Pancreas (tissue), 10 donors: ENCODE data around the gene C11orf98. TPM values are rescaled to one million over a fixed set of nuclear protein-coding genes. Genes with fewer than 3 reads are reported as not detected.

Source experiments
- ATAC-seq, 4 donors: fragments of 200-7000 bp; cut with Tn5 transposase; one replicate each; pipeline versions ENCODE4 v1.8.0 to v1.9.1; 2020; ENCODE audit warnings: mild to moderate bottlenecking in 4 of 4, moderate library complexity in 4 of 4
- DNase-seq, 6 donors: peaks; one replicate each; pipeline ENCODE4 v3.0.0-alpha.2; 2020
- FAIRE-seq: peaks from 2 replicates; lab custom pipeline; 2012; peaks lifted over from hg19 to GRCh38; lab: Jason Lieb, UNC
- H3K27ac ChIP-seq, 4 donors: fragments of 200-600 bp; sonication (generic); 1 replicate in 3 of 4; 2 replicates in 1 of 4; pipeline versions ENCODE4 v1.5.0 to v1.8.0; 2020
- H3K27me3 ChIP-seq, 4 donors: fragments of 200-600 bp; one replicate each; pipeline ENCODE4 v1.8.0; 2021
- H3K36me3 ChIP-seq, 3 donors: fragments of 200-600 bp; sonication (generic) in 1 of 3; one replicate each; pipeline versions ENCODE4 v1.5.0 to v1.8.0; 2020 to 2021
- H3K4me1 ChIP-seq, 3 donors: fragments of 200-600 bp; one replicate each; pipeline ENCODE4 v1.8.0; 2021
- H3K4me3 ChIP-seq, 4 donors: fragments of 200-600 bp; sonication (generic) in 2 of 4; one replicate each; pipeline versions ENCODE4 v1.5.0 to v1.8.0; 2020 to 2021
- H3K9me3 ChIP-seq, 4 donors: fragments of 200-600 bp; one replicate each; pipeline ENCODE4 v1.8.0; 2021
- WGBS, 2 donors: extraction: QIAGEN DNeasy Blood & Tissue Kit; methylation state at CpG; one replicate each; pipeline ENCODE4 v1.1.7; 2013; 5-methylcytosine and 5-hydroxymethylcytosine counted together
- intact Hi-C, 3 donors: fragments of 100-400 bp; cut with DNase I; formaldehyde crosslinking; loops; one replicate each; pipeline versions ENCODE4 v1.11.1 to v1.14.2; 2022
- polyA plus RNA-seq, 2 donors: library from polyadenylated mRNA; stranded (reverse); fragments of 200-250 nt; gene quantifications; one replicate each; pipeline ENCODE4 v1.2.3, GENCODE V29; 2013
- total RNA-seq, 6 donors: library from RNA; stranded (reverse); fragmentation: NEBNext Ultra II Directional in 4 of 6; extraction: Animal tissue kit (Norgen Biotek cat#: 25700) in 4 of 6; gene quantifications; one replicate each; pipeline versions ENCODE4 v1.2.1 to v1.2.4, GENCODE V29; 2021 to 2023
- TF ChIP-seq, protein P1 (sequence below), 4 donors: fragments of 200-600 bp; sonication (generic) in 3 of 4; IDR thresholded peaks; one replicate each; pipeline versions ENCODE4 v1.5.0 to v1.8.0; 2021; ENCODE audit warnings: antibody characterized with exemption in 4 of 4
- donor health status: healthy with polysubstance abuse.
- donor health status: DM: no; HTN: no; CAD: no; lungs with moderate emphysema.
- donor health status: DM: no; HTN: no; CAD: no.
- donor health status: control.
- donor health status: control.
- donor health status: Bipolar disorder and iron deficiency.
- donor health status: DM: yes; HTN: yes; CAD: no.
- donor health status: DM: no; HTN: no; CAD: no.
- donor health status: DM: no; HTN: no; CAD: no.
- donor health status: DM: yes; HTN: yes; CAD: no.

The C11orf98 gene
- total and polyA plus RNA-seq, 8 donors, result 13.2 to 70.8 (median 18.3) TPM

- Histone ChIP-seq H3K27ac (no peak overlapping the region), H3K27me3 (no peaks in the 10 kb centered on the region), H3K9me3 (no peaks in the 10 kb centered on the region), H3K4me3 (no peak overlapping the region), H3K36me3 (no peaks in the 10 kb centered on the region), H3K4me1 (peaks cover 0 to 11% (median 0%) of the 10 kb centered on the region in 3 donors)
- ATAC-seq (no peak), FAIRE-seq (no peak), DNase-seq (peak in 1 of 6 donors; percentile 56)
- TF ChIP-seq, protein P1, sequence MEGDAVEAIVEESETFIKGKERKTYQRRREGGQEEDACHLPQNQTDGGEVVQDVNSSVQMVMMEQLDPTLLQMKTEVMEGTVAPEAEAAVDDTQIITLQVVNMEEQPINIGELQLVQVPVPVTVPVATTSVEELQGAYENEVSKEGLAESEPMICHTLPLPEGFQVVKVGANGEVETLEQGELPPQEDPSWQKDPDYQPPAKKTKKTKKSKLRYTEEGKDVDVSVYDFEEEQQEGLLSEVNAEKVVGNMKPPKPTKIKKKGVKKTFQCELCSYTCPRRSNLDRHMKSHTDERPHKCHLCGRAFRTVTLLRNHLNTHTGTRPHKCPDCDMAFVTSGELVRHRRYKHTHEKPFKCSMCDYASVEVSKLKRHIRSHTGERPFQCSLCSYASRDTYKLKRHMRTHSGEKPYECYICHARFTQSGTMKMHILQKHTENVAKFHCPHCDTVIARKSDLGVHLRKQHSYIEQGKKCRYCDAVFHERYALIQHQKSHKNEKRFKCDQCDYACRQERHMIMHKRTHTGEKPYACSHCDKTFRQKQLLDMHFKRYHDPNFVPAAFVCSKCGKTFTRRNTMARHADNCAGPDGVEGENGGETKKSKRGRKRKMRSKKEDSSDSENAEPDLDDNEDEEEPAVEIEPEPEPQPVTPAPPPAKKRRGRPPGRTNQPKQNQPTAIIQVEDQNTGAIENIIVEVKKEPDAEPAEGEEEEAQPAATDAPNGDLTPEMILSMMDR (IDR thresholded peaks at IDR 0.05), result no peak
- 75% methylated on average over 8 of the region's 8 CpGs for WGBS, 2 donors
- intact Hi-C loops, result no loop called here
Measured at GRCh38 chr11:62614275-62614674, 50.7 kb downstream of the C11orf98 start.

GRCh38 chr11:62613291-62613778 lies 51.7 kb downstream of the C11orf98 start:
- intact Hi-C loops, result no loop called here
- no peaks in the 10 kb centered on the region for H3K27me3 ChIP-seq
- no peaks in the 10 kb centered on the region for H3K9me3 ChIP-seq
- peak in 3 of 4 donors; percentile 3 to 15 (median 6) for ATAC-seq
- peak overlapping the region; percentile 67 to 97 (median 93) for H3K27ac ChIP-seq
- no peaks in the 10 kb centered on the region for H3K36me3 ChIP-seq
- WGBS, 2 donors, result 41 to 44% methylated on average over 15 of the region's 15 CpGs
- peaks cover 0 to 11% (median 0%) of the 10 kb centered on the region in 3 donors for H3K4me1 ChIP-seq
- FAIRE-seq, result no peak
- DNase-seq, result peak in 5 of 6 donors; percentile 33 to 87 (median 56)
- TF ChIP-seq, protein P1 (IDR thresholded peaks at IDR 0.05), result no peak
- H3K4me3 ChIP-seq, result peak overlapping the region in 1 of 4 donors; percentile 71

Other genes starting within 250 kb of the C11orf98 start
- 1 to 10 TPM in 1 of 6 donors, not detected in 5; 4.3 TPM for gene SCGB1A1, start 246.2 kb downstream of the C11orf98 start, total RNA-seq
- gene SCGB1A1, start 246.2 kb downstream of the C11orf98 start, polyA plus RNA-seq, result under 1 TPM in 1 of 2 donors, not detected in 1; 0.94 TPM
- 100 to 1,000 TPM in 1 of 6 donors, 10 to 100 TPM in 5; 53.2 to 163 (median 77.2) TPM for gene AHNAK, start 118.4 kb downstream of the C11orf98 start, total RNA-seq
- gene AHNAK, start 118.4 kb downstream of the C11orf98 start, polyA plus RNA-seq, result 10 to 100 TPM; 18.7 to 32.5 TPM
- 1,000 to 10,000 TPM in 4 of 6 donors, 100 to 1,000 TPM in 2; 723 to 1,171 (median 1,053) TPM for gene EEF1G, start 91.3 kb downstream of the C11orf98 start, total RNA-seq
- gene EEF1G, start 91.3 kb downstream of the C11orf98 start, polyA plus RNA-seq, result 100 to 1,000 TPM; 630 to 745 TPM
- gene TUT1, start 73.7 kb downstream of the C11orf98 start, total RNA-seq, result 10 to 100 TPM; 12.0 to 20.3 (median 14.6) TPM
- gene TUT1, start 73.7 kb downstream of the C11orf98 start, polyA plus RNA-seq, result 10 to 100 TPM; 24.6 to 33.4 TPM
- gene MTA2, start 63.3 kb downstream of the C11orf98 start, total RNA-seq, result 10 to 100 TPM; 14.7 to 35.6 (median 23.0) TPM
- gene MTA2, start 63.3 kb downstream of the C11orf98 start, polyA plus RNA-seq, result 10 to 100 TPM; 28.7 to 42.3 TPM
- gene EML3, start 52.4 kb downstream of the C11orf98 start, total RNA-seq, result 10 to 100 TPM; 22.0 to 34.1 (median 23.4) TPM
- 10 to 100 TPM; 70.7 to 86.4 TPM for gene EML3, start 52.4 kb downstream of the C11orf98 start, polyA plus RNA-seq
- 1 to 10 TPM in 4 of 6 donors, under 1 TPM in 2; 0.65 to 2.8 (median 1.6) TPM for gene ROM1, start 52.0 kb downstream of the C11orf98 start, total RNA-seq
- 1 to 10 TPM; 5.1 to 5.6 TPM for gene ROM1, start 52.0 kb downstream of the C11orf98 start, polyA plus RNA-seq
- 10 to 100 TPM; 13.2 to 24.1 (median 17.1) TPM for gene B3GAT3, start 43.2 kb downstream of the C11orf98 start, total RNA-seq
- gene B3GAT3, start 43.2 kb downstream of the C11orf98 start, polyA plus RNA-seq, result 10 to 100 TPM; 45.7 to 50.8 TPM
- gene GANAB, start 18.6 kb downstream of the C11orf98 start, total RNA-seq, result 100 to 1,000 TPM; 106 to 210 (median 152) TPM
- 10 to 100 TPM; 88.1 to 93.1 TPM for gene GANAB, start 18.6 kb downstream of the C11orf98 start, polyA plus RNA-seq
- gene INTS5, start 11.9 kb downstream of the C11orf98 start, total RNA-seq, result 10 to 100 TPM in 3 of 6 donors, 1 to 10 TPM in 3; 5.8 to 12.9 (median 9.5) TPM
- gene INTS5, start 11.9 kb downstream of the C11orf98 start, polyA plus RNA-seq, result 1 to 10 TPM; 4.5 to 4.6 TPM
- 10 to 100 TPM in 1 of 6 donors, 1 to 10 TPM in 5; 4.0 to 11.0 (median 7.3) TPM for gene CSKMT, start 102 bp upstream of the C11orf98 start, total RNA-seq
- 10 to 100 TPM; 19.6 to 25.4 TPM for gene CSKMT, start 102 bp upstream of the C11orf98 start, polyA plus RNA-seq
- 1 to 10 TPM; 3.2 to 4.9 (median 3.6) TPM for gene UQCC3, start 6.5 kb upstream of the C11orf98 start, total RNA-seq
- gene UQCC3, start 6.5 kb upstream of the C11orf98 start, polyA plus RNA-seq, result 10 to 100 TPM; 14.1 to 17.3 TPM
- 1 to 10 TPM; 1.4 to 4.0 (median 2.8) TPM for gene LBHD1, start 7.1 kb upstream of the C11orf98 start, total RNA-seq
- 10 to 100 TPM in 1 of 2 donors, 1 to 10 TPM in 1; 7.1 to 21.7 TPM for gene LBHD1, start 7.1 kb upstream of the C11orf98 start, polyA plus RNA-seq
- gene UBXN1, start 13.9 kb upstream of the C11orf98 start, total RNA-seq, result 10 to 100 TPM; 37.7 to 67.7 (median 51.9) TPM
- gene UBXN1, start 13.9 kb upstream of the C11orf98 start, polyA plus RNA-seq, result 100 to 1,000 TPM in 1 of 2 donors, 10 to 100 TPM in 1; 86.0 to 104 TPM
- gene LRRN4CL, start 24.3 kb upstream of the C11orf98 start, total RNA-seq, result 1 to 10 TPM in 2 of 6 donors, under 1 TPM in 4; 0.16 to 1.6 (median 0.53) TPM
- under 1 TPM; 0.23 to 0.76 TPM for gene LRRN4CL, start 24.3 kb upstream of the C11orf98 start, polyA plus RNA-seq
- gene BSCL2, start 42.2 kb upstream of the C11orf98 start, total RNA-seq, result 10 to 100 TPM; 30.3 to 58.6 (median 47.9) TPM
- gene BSCL2, start 42.2 kb upstream of the C11orf98 start, polyA plus RNA-seq, result 100 to 1,000 TPM in 1 of 2 donors, 10 to 100 TPM in 1; 99.2 to 151 TPM
- gene GNG3, start 42.5 kb upstream of the C11orf98 start, total RNA-seq, result under 1 TPM in 2 of 6 donors, not detected in 4; 0.19 to 0.37 TPM
- under 1 TPM in 1 of 2 donors, not detected in 1; 0.26 TPM for gene GNG3, start 42.5 kb upstream of the C11orf98 start, polyA plus RNA-seq
- 10 to 100 TPM; 17.5 to 26.2 (median 18.0) TPM for gene HNRNPUL2, start 62.2 kb upstream of the C11orf98 start, total RNA-seq
- gene HNRNPUL2, start 62.2 kb upstream of the C11orf98 start, polyA plus RNA-seq, result 10 to 100 TPM; 19.1 to 25.9 TPM
- 10 to 100 TPM in 4 of 6 donors, 1 to 10 TPM in 2; 7.6 to 17.8 (median 10.5) TPM for gene TTC9C, start 63.3 kb upstream of the C11orf98 start, total RNA-seq
- gene TTC9C, start 63.3 kb upstream of the C11orf98 start, polyA plus RNA-seq, result 10 to 100 TPM; 16.7 to 20.3 TPM
- 1 to 10 TPM; 3.7 to 9.8 (median 5.4) TPM for gene ZBTB3, start 89.0 kb upstream of the C11orf98 start, total RNA-seq
- gene ZBTB3, start 89.0 kb upstream of the C11orf98 start, polyA plus RNA-seq, result 1 to 10 TPM; 2.0 to 2.4 TPM
- gene POLR2G, start 96.4 kb upstream of the C11orf98 start, total RNA-seq, result 10 to 100 TPM; 15.1 to 32.0 (median 22.6) TPM
- 10 to 100 TPM; 36.4 to 67.1 TPM for gene POLR2G, start 96.4 kb upstream of the C11orf98 start, polyA plus RNA-seq
- gene TAF6L, start 106.2 kb upstream of the C11orf98 start, total RNA-seq, result 10 to 100 TPM in 4 of 6 donors, 1 to 10 TPM in 2; 9.3 to 18.6 (median 11.7) TPM
- 10 to 100 TPM; 37.2 to 53.5 TPM for gene TAF6L, start 106.2 kb upstream of the C11orf98 start, polyA plus RNA-seq
- 10 to 100 TPM; 14.8 to 26.2 (median 19.1) TPM for gene TMEM179B, start 122.2 kb upstream of the C11orf98 start, total RNA-seq
- gene TMEM179B, start 122.2 kb upstream of the C11orf98 start, polyA plus RNA-seq, result 10 to 100 TPM; 27.1 to 59.6 TPM
- gene TMEM223, start 126.8 kb upstream of the C11orf98 start, total RNA-seq, result 1 to 10 TPM; 5.0 to 9.1 (median 6.9) TPM
- 10 to 100 TPM; 16.3 to 16.6 TPM for gene TMEM223, start 126.8 kb upstream of the C11orf98 start, polyA plus RNA-seq
- gene NXF1, start 140.2 kb upstream of the C11orf98 start, total RNA-seq, result 10 to 100 TPM; 20.9 to 60.9 (median 30.8) TPM
- gene NXF1, start 140.2 kb upstream of the C11orf98 start, polyA plus RNA-seq, result 100 to 1,000 TPM; 150 to 294 TPM
- gene STX5, start 166.8 kb upstream of the C11orf98 start, total RNA-seq, result 10 to 100 TPM; 22.8 to 31.2 (median 26.9) TPM
- gene STX5, start 166.8 kb upstream of the C11orf98 start, polyA plus RNA-seq, result 10 to 100 TPM; 18.6 to 27.9 TPM
- gene TEX54, start 167.6 kb upstream of the C11orf98 start, total RNA-seq, result not detected
- under 1 TPM in 1 of 2 donors, not detected in 1; 0.65 TPM for gene TEX54, start 167.6 kb upstream of the C11orf98 start, polyA plus RNA-seq
- 10 to 100 TPM; 18.4 to 35.1 (median 27.1) TPM for gene WDR74, start 174.4 kb upstream of the C11orf98 start, total RNA-seq
- gene WDR74, start 174.4 kb upstream of the C11orf98 start, polyA plus RNA-seq, result 10 to 100 TPM; 47.6 to 59.5 TPM
- 100 to 1,000 TPM in 1 of 6 donors, 10 to 100 TPM in 5; 68.8 to 331 (median 75.1) TPM for gene SLC3A2, start 215.7 kb upstream of the C11orf98 start, total RNA-seq
- gene SLC3A2, start 215.7 kb upstream of the C11orf98 start, polyA plus RNA-seq, result 100 to 1,000 TPM in 1 of 2 donors, 10 to 100 TPM in 1; 66.9 to 116 TPM